ENCODE results near the gene UBP1.
"Not testable (repeated sequence)": the region's sequence is repeated elsewhere in the genome, so short reads cannot be mapped to it uniquely, and the experiment has no call there.

Gene UBP1

GRCh38 chr3:33388374-33389100 lies 51.7 kb downstream of the UBP1 start:
- no peak for DNase-seq

DNA sequence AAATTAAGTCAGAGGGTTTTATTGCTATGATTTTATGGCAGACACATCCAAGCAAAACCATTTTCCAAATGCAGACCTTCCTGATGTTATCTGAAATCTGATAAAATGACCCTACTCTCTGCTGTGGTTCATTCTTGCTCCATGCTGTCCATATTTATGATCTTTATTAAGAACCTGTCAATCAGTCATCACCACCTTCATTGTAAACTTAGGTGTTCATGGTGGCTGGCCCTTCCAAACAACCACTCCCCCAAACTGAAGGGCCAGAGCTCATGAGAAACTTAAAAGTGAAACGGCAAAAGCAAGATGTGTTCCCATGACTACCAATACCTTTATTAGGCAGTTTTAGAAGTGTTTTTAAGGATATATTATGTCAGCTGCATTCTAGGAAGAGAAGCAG lies 53.6 kb downstream of the UBP1 start:
- DNase-seq, result no peak

DNA sequence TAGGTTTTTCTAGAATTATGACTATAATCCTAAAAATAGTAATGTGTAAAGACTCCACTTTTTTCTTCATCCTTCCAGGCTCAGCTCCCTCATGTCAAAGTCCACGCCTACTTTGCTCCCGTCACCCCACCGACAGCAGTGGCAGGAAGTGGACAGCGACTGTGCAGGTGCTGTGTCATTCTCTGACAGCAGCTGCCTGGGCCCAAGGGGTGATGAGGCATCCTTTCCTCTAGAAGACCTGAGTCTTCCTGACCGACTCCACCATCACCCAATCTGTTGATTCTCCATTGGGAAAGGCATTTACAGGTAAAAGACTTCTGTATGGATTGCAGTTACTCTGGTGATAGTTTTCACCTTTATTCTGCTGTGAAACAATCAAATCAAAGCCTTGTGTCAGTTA lies 54.8 kb downstream of the UBP1 start:
- no peak for DNase-seq

GRCh38 chr3:33383951-33384350 lies 56.3 kb downstream of the UBP1 start:
- DNase-seq, result no peak

DNA sequence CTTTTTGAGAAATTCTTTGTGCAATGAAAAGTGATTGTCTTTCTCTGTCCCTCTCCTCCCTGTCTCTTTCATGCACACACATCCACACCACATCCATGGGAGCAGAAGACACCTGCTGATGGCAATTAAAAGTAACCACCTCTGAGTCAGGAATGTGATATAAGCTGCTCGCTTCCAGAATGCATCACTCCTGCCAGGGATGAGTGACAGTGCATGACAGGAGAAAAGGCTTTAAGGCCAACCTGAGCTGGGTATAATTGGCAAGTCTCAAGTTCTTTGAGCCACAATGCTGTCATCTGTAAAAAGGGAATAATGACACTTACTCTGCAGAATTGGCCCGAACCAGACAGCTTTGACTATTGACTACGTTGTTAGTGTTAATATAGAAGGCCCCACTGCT lies 59.6 kb downstream of the UBP1 start:
- no peak for DNase-seq

DNA sequence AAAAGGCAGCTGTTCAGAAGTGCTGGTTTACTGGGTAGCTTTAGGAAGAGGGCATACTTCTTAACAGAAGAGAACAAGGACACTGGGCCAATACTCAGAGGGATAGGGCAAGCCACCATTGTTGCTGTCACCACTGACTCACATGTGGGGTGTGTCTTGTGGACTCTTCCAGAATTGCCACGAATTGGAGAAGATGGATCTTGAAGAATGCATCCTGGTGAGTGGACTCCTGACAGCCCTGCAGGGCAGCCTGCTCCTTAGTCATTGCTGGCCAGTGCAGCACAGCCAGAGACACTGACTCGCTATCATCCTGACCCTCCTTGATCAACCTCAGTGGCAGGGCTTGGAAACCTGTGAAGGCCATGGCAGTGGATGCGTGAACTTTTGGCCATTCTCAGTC lies 62.3 kb downstream of the UBP1 start:
- DNase-seq, result peak; percentile 6

- DNase-seq, result no peak
Measured at GRCh38 chr3:33377489-33377888, 62.7 kb downstream of the UBP1 start.

DNA sequence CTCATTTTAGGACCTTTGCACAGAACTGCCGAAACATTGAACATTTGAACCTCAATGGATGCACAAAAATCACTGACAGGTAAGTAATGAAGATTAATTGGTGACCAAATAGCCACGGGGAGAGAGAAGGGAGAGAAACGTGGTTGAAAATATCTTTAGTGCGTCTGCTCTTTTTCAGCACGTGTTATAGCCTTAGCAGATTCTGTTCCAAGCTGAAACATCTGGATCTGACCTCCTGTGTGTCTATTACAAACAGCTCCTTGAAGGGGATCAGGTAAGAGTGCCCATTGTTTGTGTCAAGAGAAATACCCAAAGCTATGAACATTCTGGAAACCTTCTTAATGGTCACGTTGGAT lies 67.1 kb downstream of the UBP1 start:
- DNase-seq, result no peak

GRCh38 chr3:33372218-33373081 lies 67.8 kb downstream of the UBP1 start:
- peak; percentile 58 for DNase-seq

DNA sequence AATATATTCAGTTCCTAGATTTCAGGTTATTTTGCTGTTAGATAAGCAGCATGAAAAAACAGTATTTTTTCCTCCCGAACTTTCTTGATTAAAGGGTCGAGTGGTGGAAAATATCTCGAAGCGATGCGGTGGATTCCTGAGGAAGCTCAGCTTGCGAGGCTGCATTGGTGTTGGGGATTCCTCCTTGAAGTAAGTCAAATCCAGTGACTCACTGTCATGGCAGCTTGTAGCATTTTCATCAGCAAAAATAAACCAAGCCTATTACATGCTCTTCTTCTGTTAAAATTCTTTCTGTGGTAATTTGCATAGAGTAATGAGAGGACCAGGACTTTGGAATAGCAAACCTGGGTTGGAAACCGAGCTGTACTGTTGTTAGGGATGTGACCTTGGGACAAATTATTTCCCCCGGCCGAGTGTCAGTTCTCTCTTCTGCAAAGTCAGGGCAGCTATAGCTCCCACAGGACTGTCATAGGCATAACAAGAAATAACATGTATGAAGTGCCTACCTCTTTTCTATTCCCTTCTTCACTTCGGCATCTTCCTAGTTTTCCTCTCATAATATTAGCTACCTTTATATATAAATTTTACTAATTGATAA lies 75.6 kb downstream of the UBP1 start:
- DNase-seq, result no peak

- DNase-seq, result no peak
Measured at GRCh38 chr3:33364060-33364459, 76.1 kb downstream of the UBP1 start.

DNA sequence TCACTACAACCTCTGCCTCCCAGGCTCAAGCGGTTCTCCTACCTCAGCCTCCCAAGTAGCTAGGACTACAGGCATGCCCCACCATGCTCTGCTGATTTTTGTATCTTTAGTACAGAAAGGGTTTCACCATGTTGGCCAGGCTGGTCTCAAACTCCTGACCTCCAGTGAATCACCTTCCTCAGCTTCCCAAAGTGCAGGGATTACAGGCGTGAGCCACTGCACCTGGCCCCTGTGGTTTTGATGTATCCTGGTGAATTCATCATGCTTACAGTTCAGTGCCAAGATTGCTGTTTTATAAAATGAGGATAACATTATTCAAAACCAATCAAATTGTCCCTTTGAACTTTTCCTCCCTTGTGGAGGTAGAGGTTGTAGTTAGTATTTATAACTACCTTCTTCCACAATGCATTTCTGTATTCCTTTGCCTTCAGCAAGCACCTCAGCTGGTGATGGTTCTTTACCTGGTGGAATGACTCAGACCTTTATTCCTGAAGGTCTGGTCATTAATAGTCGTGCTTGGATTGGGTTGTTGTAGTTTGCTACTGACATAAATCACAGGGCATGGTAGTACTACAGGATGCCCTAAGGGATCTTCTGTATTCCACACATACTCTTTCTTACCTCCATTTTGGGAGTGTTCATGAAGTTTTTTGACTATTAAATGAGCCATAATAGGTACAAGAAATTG lies 76.9 kb downstream of the UBP1 start:
- DNase-seq, result no peak

DNA sequence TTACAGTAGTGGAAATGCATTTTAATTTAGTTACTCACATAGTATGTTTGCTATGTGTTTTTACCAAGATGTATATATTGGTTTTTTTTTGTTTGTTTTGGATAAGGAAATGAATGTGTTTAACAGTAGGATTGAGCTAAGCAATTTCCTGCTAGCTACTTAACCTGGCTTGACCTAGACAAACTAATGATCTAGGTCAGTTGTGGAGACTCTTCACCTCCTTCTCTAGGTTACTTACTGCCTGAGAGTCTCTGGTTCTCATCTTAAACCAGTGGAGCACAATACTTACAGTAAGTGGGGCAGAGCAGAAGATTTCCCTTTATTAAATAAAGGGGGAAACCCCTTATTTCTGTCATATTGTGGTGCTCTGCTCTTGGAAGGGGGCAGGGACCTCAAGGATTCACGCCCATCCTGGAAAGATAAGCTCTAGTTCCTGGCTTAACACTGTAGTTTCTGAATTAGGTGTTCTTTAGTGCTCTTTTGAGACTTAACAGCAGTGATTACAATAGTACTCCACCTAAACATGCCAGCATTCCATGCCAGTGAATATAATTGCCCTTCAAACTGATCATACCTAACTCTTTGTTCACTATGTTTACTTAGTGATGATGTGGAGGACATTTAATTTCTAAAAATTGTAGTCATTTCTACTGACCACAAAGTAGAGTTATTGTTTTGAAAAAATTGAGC lies 79.9 kb downstream of the UBP1 start:
- no peak for DNase-seq

DNA sequence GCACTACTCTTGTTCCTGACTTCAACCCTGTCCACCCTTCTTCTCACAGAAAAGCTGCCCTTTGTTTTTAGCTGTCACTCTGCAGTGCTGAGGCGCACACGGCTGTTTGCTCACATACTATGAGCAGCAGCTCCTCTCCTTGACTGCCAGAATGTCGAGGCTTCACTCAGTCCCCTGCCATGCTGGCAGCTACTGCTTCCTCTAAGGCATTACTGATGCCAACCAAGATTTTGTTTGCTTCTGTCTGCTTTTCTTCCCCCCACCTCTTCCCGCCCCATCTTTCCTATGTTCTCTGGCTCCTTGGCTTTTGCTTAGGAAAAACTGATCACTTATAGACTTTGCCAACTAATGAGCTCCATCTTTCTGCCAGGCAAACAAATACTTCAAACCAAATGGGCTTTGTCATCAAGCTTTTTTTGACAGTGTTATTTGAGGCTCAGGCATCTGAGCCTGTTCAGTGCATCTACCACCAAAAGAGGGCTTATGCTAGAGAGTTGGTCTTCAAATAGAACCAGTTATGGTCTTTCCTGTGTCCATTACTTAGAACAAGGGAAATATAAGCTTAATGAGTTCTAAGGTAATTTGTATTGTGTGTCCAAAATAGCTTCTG lies 81.9 kb downstream of the UBP1 start:
- no peak for DNase-seq

- no peak for DNase-seq
Measured at GRCh38 chr3:33355611-33356010, 84.6 kb downstream of the UBP1 start.

- DNase-seq, result no peak
Measured at GRCh38 chr3:33339758-33340157, 100.4 kb downstream of the UBP1 start.

DNA sequence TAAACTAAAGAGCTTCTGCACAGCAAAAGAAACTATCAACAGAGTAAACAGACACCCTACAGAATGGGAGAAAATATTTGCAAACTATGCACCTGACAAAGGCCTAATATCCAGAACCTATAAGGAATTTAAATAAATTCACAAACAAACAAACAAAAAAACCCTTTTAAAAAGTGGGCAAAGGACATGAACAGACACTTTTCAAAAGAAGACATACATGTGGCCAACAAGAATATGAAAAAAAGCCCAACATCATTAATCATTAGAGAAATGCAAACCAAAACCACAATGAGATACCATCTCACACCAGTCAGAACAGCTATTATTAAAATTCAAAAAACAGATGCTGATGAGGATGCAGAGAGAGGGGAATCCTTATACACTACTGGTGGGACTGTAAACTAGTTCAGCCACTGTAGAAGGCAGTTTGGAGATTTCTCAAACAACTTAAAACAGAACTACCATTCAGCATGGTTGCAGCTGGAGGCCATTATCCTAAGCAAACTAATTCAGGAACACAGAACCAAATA lies 101.2 kb downstream of the UBP1 start:
- DNase-seq, result not testable (repeated sequence)
